SK-N-SH (cell line): Measurements from ENCODE around the gene CCDC179. TPM values are rescaled to one million over a fixed set of nuclear protein-coding genes. Genes with fewer than 3 reads are reported as not detected.

Source experiments
- CTCF ChIA-PET: fragments of 300-600, 350-600 bp; formaldehyde crosslinking; extraction: SDS; loops from one replicate; lab custom pipeline; 2021; lab: Yijun Ruan, JAX
- POLR2A ChIA-PET: fragments of 350-600 bp; sonication (Branson Sonifier 250); formaldehyde crosslinking; extraction: SDS; loops from one replicate; lab custom pipeline; 2020; ENCODE audit warnings: antibody characterized with exemption, inconsistent platforms; lab: Yijun Ruan, JAX
- DNase-seq: peaks from one replicate; pipeline ENCODE4 v3.0.0; 2012
- H2AFZ ChIP-seq: fragments of 200-600 bp; sonication (generic); 2 replicates; pipeline ENCODE4 v1.8.1; 2016; ENCODE audit warnings: antibody characterized with exemption, mild to moderate bottlenecking, low read depth
- H3F3A ChIP-seq: fragments of 200-600 bp; sonication (generic); replicated peaks from 2 replicates; pipeline ENCODE3; 2016; ENCODE audit warnings: antibody characterized with exemption, mild to moderate bottlenecking; ENCODE audit not compliant: insufficient read depth
- H3K27ac ChIP-seq, 2 experiments: fragments of 200-500 bp in 1 of 2; fragments of 200-600 bp in 1 of 2; sonication (Bioruptor generic) in 1 of 2; sonication (generic), shearing (Covaris generic) in 1 of 2; 2 replicates each; pipeline versions ENCODE4 v1.5.1 to v1.6.1; 2014 to 2016; ENCODE audit warnings: low read depth in 2 of 2, inconsistent platforms in 1 of 2, low read length in 1 of 2, mild to moderate bottlenecking in 1 of 2, mixed read lengths in 1 of 2
- H3K27me3 ChIP-seq: fragments of 200-600 bp; sonication (generic), shearing (Covaris generic); 2 replicates; pipeline ENCODE4 v1.6.1; 2016; ENCODE audit warnings: mixed run types; ENCODE audit not compliant: insufficient read depth
- H3K36me3 ChIP-seq, 2 experiments: fragments of 200-500 bp in 1 of 2; fragments of 200-600 bp in 1 of 2; sonication (Bioruptor generic) in 1 of 2; sonication (generic) in 1 of 2; replicated peaks in 1 of 2; 2 replicates each; pipeline versions ENCODE3 to v1.5.1; 2014 to 2016; ENCODE audit warnings: low read length in 1 of 2, mild to moderate bottlenecking in 1 of 2; ENCODE audit not compliant: insufficient read depth in 2 of 2, control insufficient read depth in 1 of 2
- H3K4me1 ChIP-seq, 2 experiments: fragments of 200-500 bp in 1 of 2; fragments of 200-600 bp in 1 of 2; sonication (Bioruptor generic) in 1 of 2; sonication (generic), shearing (Covaris generic) in 1 of 2; 2 replicates each; pipeline versions ENCODE4 v1.5.1 to v1.6.1; 2014 to 2016; ENCODE audit warnings: low read depth in 1 of 2, low read length in 1 of 2, mixed run types in 1 of 2; ENCODE audit not compliant: insufficient read depth in 2 of 2, control insufficient read depth in 1 of 2
- H3K4me2 ChIP-seq: fragments of 200-600 bp; sonication (generic), shearing (Covaris generic); 2 replicates; pipeline ENCODE4 v1.6.1; 2017; ENCODE audit warnings: mixed run types
- H3K4me3 ChIP-seq, 2 experiments: fragments of 200-500 bp in 1 of 2; fragments of 200-600 bp in 1 of 2; sonication (Bioruptor generic) in 1 of 2; sonication (generic), shearing (Covaris generic) in 1 of 2; 2 replicates each; pipeline versions ENCODE4 v1.5.1 to v1.8.1; 2014 to 2016; ENCODE audit warnings: low read depth in 2 of 2, inconsistent platforms in 1 of 2, low read length in 1 of 2, mild to moderate bottlenecking in 1 of 2, mixed read lengths in 1 of 2, moderate library complexity in 1 of 2
- H3K79me2 ChIP-seq: fragments of 200-600 bp; sonication (generic); 2 replicates; pipeline ENCODE4 v1.8.1; 2017; ENCODE audit warnings: mild to moderate bottlenecking; ENCODE audit not compliant: insufficient read depth
- H3K9ac ChIP-seq: fragments of 200-600 bp; sonication (generic); 2 replicates; pipeline ENCODE4 v1.6.1; 2017; ENCODE audit warnings: mixed run types
- H3K9me2 ChIP-seq: fragments of 200-600 bp; sonication (generic); 2 replicates; pipeline ENCODE4 v1.6.1; 2017; ENCODE audit warnings: mixed run types
- H3K9me3 ChIP-seq: fragments of 200-600 bp; sonication (generic); 2 replicates; pipeline ENCODE4 v1.6.1; 2017; ENCODE audit warnings: mixed run types, mild to moderate bottlenecking, moderate library complexity
- H4K20me1 ChIP-seq: fragments of 200-600 bp; sonication (generic); 2 replicates; pipeline ENCODE4 v1.6.1; 2017; ENCODE audit warnings: mild to moderate bottlenecking, mixed run types; ENCODE audit not compliant: insufficient read depth
- CHD2 ChIP-seq: fragments of 150-350 bp; IDR thresholded peaks from 2 replicates; pipeline ENCODE4 v1.6.1; 2018; ENCODE audit warnings: low read length; ENCODE audit not compliant: partially characterized antibody
- EP300 ChIP-seq, 2 experiments: IDR thresholded peaks; 2 replicates each; pipeline versions ENCODE4 v1.4.0 to v1.6.1; 2012; ENCODE audit warnings: borderline replicate concordance in 1 of 2, low read depth in 1 of 2, low read length in 1 of 2
- EZH2phosphoT487 ChIP-seq: fragments of 200-600 bp; sonication (generic); IDR thresholded peaks from 2 replicates; pipeline ENCODE4 v1.6.1; 2017; ENCODE audit warnings: low read depth, mixed run types, mild to moderate bottlenecking, antibody characterized with exemption, moderate library complexity, borderline replicate concordance
- FOSL2 ChIP-seq: IDR thresholded peaks from 2 replicates; pipeline ENCODE4 v1.4.0; 2012; ENCODE audit warnings: low read depth, mild to moderate bottlenecking, moderate library complexity, borderline replicate concordance
- GABPA ChIP-seq: IDR thresholded peaks from 2 replicates; pipeline ENCODE4 v1.4.0; 2012; ENCODE audit warnings: low read depth, mild to moderate bottlenecking
- GATA2 ChIP-seq: sonication (generic); formaldehyde crosslinking; IDR thresholded peaks from 2 replicates; pipeline ENCODE4 v1.5.0; 2020; ENCODE audit warnings: mild to moderate bottlenecking, missing genetic modification reagents
- MEF2A ChIP-seq: IDR thresholded peaks from 2 replicates; pipeline ENCODE4 v1.4.0; 2012; ENCODE audit warnings: low read depth, borderline replicate concordance
- MXI1 ChIP-seq: IDR thresholded peaks from 2 replicates; pipeline ENCODE4 v1.6.1; 2012; ENCODE audit warnings: mild to moderate bottlenecking, low read depth, low read length, improper control_type of control experiment
- NRF1 ChIP-seq: IDR thresholded peaks from 2 replicates; pipeline ENCODE4 v1.6.1; 2012; ENCODE audit warnings: low read depth, mild to moderate bottlenecking, low read length
- RAD21 ChIP-seq: IDR thresholded peaks from 2 replicates; pipeline ENCODE4 v1.6.1; 2012; ENCODE audit warnings: mild to moderate bottlenecking, low read length
- RCOR1 ChIP-seq: fragments of 150-350 bp; IDR thresholded peaks from 2 replicates; pipeline ENCODE4 v1.6.1; 2017; ENCODE audit warnings: antibody characterized with exemption, low read length
- RXRA ChIP-seq: IDR thresholded peaks from 2 replicates; pipeline ENCODE4 v1.4.0; 2012; ENCODE audit warnings: low read depth, mild to moderate bottlenecking, borderline replicate concordance
- SMC3 ChIP-seq: IDR thresholded peaks from 2 replicates; pipeline ENCODE4 v1.6.1; 2012; ENCODE audit warnings: low read depth, low read length, improper control_type of control experiment
- TAF1 ChIP-seq: IDR thresholded peaks from 2 replicates; pipeline ENCODE4 v1.6.1; 2012; ENCODE audit warnings: low read depth, mild to moderate bottlenecking, low read length, moderate library complexity, borderline replicate concordance
- WGBS: methylation state at CpG from one replicate; pipeline ENCODE4 v1.1.6; 2017; ENCODE audit warnings: low lambda C conversion rate; 5-methylcytosine and 5-hydroxymethylcytosine counted together
- polyA plus RNA-seq, 3 experiments: library from polyadenylated mRNA; depleted of rRNA; stranded (reverse); fragments of >200 nt; gene quantifications; 2 replicates each; pipeline ENCODE4 v1.2.3, GENCODE V29; 2012
- TF ChIP-seq, protein P1 (sequence below): IDR thresholded peaks from 2 replicates; pipeline ENCODE4 v1.4.0; 2012; ENCODE audit warnings: low read depth, borderline replicate concordance
- TF ChIP-seq, protein P2 (sequence below): IDR thresholded peaks from 2 replicates; pipeline ENCODE4 v1.6.1; 2012; ENCODE audit warnings: mild to moderate bottlenecking, low read depth, low read length, moderate library complexity
- TF ChIP-seq, protein P3 (sequence below): IDR thresholded peaks from 2 replicates; pipeline ENCODE4 v1.4.0; 2012; ENCODE audit warnings: low read depth
- TF ChIP-seq, protein P4 (sequence below): fragments of 150-350 bp; IDR thresholded peaks from 2 replicates; pipeline ENCODE4 v1.6.1; 2017; ENCODE audit warnings: antibody characterized with exemption, low read length, low read depth, borderline replicate concordance

The CCDC179 gene
- polyA plus RNA-seq, 1 of the 3 experiments (the other 2 are of a cell fraction) = not detected

DNA sequence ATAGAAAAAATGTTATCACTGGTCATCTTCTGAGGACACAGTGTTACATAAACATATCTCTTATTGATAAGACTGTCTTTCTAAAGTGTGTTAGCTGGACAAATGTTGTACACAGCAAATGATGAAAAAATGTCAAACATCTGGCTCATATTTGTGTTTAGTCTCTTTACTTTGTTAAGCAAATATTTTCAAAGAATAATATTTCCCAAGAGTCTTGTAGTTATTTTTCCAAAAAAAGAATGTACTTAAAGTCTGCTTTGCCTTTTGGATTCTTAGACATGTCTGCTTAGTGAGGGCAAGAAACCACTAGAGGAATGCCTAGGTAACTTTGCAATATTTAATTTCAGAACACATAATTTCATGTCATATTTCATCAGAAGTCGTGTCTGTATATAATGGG is 23.9 kb upstream of the CCDC179 start:
- Histone ChIP-seq H3K27me3 (no peaks in the 10 kb centered on the region), H3K79me2 (no peaks in the 10 kb centered on the region), H3K27ac (no peak overlapping the region; a peak in 1 of 4 replicates), H3K9ac (no peak overlapping the region), H3K4me3 (no peak overlapping the region), H2AFZ (no peak overlapping the region), H3F3A (no peaks in the 10 kb centered on the region), H3K4me1 (no peaks in the 10 kb centered on the region), H3K36me3 (no peaks in the 10 kb centered on the region), H3K9me2 (no peaks in the 10 kb centered on the region), H3K9me3 (no peaks in the 10 kb centered on the region), H4K20me1 (no peaks in the 10 kb centered on the region), H3K4me2 (no peak overlapping the region)
- no peak for DNase-seq
- TF ChIP-seq, protein P1, sequence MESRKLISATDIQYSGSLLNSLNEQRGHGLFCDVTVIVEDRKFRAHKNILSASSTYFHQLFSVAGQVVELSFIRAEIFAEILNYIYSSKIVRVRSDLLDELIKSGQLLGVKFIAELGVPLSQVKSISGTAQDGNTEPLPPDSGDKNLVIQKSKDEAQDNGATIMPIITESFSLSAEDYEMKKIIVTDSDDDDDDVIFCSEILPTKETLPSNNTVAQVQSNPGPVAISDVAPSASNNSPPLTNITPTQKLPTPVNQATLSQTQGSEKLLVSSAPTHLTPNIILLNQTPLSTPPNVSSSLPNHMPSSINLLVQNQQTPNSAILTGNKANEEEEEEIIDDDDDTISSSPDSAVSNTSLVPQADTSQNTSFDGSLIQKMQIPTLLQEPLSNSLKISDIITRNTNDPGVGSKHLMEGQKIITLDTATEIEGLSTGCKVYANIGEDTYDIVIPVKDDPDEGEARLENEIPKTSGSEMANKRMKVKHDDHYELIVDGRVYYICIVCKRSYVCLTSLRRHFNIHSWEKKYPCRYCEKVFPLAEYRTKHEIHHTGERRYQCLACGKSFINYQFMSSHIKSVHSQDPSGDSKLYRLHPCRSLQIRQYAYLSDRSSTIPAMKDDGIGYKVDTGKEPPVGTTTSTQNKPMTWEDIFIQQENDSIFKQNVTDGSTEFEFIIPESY = no peak
- TF ChIP-seq GABPA = no peak
- TF ChIP-seq NRF1 = no peak
- TF ChIP-seq TAF1 = no peak
- TF ChIP-seq FOSL2 = no peak
- no peak for TF ChIP-seq EP300 (IDR thresholded peaks at IDR 0.05; ENCODE audit: borderline replicate concordance in 1 of 2, low read depth in 1 of 2, low read length in 1 of 2)
- no peak for TF ChIP-seq GATA2 (CRISPR knock-in tag)
- TF ChIP-seq MEF2A = no peak
- TF ChIP-seq, protein P2, sequence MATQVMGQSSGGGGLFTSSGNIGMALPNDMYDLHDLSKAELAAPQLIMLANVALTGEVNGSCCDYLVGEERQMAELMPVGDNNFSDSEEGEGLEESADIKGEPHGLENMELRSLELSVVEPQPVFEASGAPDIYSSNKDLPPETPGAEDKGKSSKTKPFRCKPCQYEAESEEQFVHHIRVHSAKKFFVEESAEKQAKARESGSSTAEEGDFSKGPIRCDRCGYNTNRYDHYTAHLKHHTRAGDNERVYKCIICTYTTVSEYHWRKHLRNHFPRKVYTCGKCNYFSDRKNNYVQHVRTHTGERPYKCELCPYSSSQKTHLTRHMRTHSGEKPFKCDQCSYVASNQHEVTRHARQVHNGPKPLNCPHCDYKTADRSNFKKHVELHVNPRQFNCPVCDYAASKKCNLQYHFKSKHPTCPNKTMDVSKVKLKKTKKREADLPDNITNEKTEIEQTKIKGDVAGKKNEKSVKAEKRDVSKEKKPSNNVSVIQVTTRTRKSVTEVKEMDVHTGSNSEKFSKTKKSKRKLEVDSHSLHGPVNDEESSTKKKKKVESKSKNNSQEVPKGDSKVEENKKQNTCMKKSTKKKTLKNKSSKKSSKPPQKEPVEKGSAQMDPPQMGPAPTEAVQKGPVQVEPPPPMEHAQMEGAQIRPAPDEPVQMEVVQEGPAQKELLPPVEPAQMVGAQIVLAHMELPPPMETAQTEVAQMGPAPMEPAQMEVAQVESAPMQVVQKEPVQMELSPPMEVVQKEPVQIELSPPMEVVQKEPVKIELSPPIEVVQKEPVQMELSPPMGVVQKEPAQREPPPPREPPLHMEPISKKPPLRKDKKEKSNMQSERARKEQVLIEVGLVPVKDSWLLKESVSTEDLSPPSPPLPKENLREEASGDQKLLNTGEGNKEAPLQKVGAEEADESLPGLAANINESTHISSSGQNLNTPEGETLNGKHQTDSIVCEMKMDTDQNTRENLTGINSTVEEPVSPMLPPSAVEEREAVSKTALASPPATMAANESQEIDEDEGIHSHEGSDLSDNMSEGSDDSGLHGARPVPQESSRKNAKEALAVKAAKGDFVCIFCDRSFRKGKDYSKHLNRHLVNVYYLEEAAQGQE = no peak
- TF ChIP-seq MXI1 = no peak
- TF ChIP-seq, protein P3, sequence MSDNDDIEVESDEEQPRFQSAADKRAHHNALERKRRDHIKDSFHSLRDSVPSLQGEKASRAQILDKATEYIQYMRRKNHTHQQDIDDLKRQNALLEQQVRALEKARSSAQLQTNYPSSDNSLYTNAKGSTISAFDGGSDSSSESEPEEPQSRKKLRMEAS = no peak
- no peak for TF ChIP-seq EZH2phosphoT487
- TF ChIP-seq RAD21 = no peak
- TF ChIP-seq RCOR1 = no peak
- TF ChIP-seq SMC3 = no peak
- TF ChIP-seq CHD2 = no peak
- TF ChIP-seq, protein P4, sequence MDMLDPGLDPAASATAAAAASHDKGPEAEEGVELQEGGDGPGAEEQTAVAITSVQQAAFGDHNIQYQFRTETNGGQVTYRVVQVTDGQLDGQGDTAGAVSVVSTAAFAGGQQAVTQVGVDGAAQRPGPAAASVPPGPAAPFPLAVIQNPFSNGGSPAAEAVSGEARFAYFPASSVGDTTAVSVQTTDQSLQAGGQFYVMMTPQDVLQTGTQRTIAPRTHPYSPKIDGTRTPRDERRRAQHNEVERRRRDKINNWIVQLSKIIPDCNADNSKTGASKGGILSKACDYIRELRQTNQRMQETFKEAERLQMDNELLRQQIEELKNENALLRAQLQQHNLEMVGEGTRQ = no peak
- TF ChIP-seq RXRA = no peak
- WGBS = 27% methylated on average over 1 of the region's 1 CpG
- ChIA-PET CTCF (interaction anchor here (1.4 to 3.0 kb wide), 2 partner anchors 9 to 17 kb away, joined by 4 to 22 read pairs; no protein-coding TSS in a partner anchor), POLR2A (no interaction called here)
